ENCODE data around the gene DCAF4L1.

The DCAF4L1 gene

GRCh38 chr4:41981456-41981855 is at the start of gene DCAF4L1:
TSS of gene DCAF4L1 (plus strand) at chr4:41981756. CDS start at chr4:41981793, 37 bp downstream.
- ChIA-PET CTCF (no interaction called here), POLR2A (ENCODE audit: low non-redundant PET) (no interaction called here)
- no peak within 1 kb of the TSS for H3K27ac ChIP-seq
- TF ChIP-seq, protein P1, sequence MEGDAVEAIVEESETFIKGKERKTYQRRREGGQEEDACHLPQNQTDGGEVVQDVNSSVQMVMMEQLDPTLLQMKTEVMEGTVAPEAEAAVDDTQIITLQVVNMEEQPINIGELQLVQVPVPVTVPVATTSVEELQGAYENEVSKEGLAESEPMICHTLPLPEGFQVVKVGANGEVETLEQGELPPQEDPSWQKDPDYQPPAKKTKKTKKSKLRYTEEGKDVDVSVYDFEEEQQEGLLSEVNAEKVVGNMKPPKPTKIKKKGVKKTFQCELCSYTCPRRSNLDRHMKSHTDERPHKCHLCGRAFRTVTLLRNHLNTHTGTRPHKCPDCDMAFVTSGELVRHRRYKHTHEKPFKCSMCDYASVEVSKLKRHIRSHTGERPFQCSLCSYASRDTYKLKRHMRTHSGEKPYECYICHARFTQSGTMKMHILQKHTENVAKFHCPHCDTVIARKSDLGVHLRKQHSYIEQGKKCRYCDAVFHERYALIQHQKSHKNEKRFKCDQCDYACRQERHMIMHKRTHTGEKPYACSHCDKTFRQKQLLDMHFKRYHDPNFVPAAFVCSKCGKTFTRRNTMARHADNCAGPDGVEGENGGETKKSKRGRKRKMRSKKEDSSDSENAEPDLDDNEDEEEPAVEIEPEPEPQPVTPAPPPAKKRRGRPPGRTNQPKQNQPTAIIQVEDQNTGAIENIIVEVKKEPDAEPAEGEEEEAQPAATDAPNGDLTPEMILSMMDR (conservative IDR thresholded peaks at IDR 0.05; ENCODE audit: low read depth), result no peak
- no peak for DNase-seq (ENCODE audit: low spot score)

DNA sequence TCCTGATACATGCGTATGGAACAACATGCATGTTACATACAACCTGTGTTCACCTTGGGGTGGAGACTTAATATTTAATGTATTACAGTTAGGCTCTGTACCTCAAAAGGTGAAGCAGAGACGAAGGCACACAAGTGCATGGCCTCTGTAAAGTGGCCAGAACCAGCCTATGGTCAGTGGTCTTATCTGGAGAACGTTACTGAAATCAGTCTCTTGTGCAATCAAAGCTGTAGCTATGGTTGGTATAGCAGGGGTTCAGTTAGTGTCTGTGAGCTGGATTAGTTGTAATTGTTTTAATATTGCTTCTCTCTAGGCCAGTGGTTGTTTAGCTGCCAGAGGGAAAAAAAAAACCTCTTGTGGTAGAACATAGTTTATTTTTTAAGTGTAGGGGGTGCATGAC is 48.6 kb upstream of the DCAF4L1 start:
- no peak overlapping the region for H3K27ac ChIP-seq
- ChIA-PET POLR2A (ENCODE audit: low non-redundant PET) (no interaction called here), CTCF (no interaction called here)
- DNase-seq (ENCODE audit: low spot score), result no peak
- TF ChIP-seq, protein P1 (conservative IDR thresholded peaks at IDR 0.05; ENCODE audit: low read depth), result no peak

DNA sequence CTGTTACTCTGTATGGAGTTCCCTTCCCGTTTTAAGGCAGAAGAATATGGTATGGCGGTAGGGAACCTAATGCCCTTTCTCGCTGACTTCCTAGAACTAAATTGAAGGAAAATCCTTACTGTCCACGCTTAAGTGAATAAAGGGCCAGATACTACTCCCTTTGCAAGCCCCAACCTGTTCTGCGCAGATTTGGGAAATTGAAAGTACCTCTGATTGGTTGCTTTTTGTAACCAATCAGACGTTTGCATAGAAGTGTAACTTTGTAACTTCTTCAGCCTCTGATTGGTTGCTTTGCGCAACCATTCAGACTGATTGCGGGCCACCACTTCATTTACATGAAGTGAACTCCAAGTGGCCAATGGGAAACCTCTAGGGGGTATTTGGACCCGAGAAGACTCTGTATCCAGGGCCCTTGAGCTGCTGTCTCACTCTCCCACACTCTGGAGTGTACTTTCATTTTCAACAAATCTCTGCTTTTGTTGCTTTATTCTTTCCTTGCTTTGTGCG is 47.5 kb upstream of the DCAF4L1 start:
- CTCF ChIA-PET, result no interaction called here
- POLR2A ChIA-PET (ENCODE audit: low non-redundant PET), result no interaction called here
- H3K27ac ChIP-seq, result no peak overlapping the region
- DNase-seq (ENCODE audit: low spot score), result no peak
- TF ChIP-seq, protein P1 (conservative IDR thresholded peaks at IDR 0.05; ENCODE audit: low read depth), result no peak

DNA sequence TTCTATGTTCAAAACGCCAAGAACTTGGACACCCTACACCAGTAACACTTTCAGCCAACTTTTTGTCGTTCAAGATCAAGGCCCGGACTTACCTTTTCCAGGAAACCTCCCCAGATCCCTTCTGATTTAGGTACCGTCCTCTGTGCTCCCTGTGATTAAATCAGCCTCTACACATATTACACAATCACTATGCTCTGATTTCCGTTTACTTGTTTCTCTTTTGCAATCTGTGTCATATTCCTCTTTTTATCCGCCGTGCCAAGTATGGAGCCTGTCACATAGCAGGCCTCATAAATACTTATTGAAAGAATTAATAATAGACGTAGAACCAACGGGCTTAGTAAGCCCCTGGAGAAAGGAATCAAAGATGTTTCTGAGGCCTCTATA is 47.0 kb upstream of the DCAF4L1 start:
- TF ChIP-seq, protein P1 (conservative IDR thresholded peaks at IDR 0.05; ENCODE audit: low read depth), result no peak
- no peak overlapping the region for H3K27ac ChIP-seq
- no peak for DNase-seq (ENCODE audit: low spot score)
- CTCF ChIA-PET, result interaction anchor here (0.6 kb wide), 1 partner anchor 9 kb away, joined by 3 read pairs; no protein-coding TSS in a partner anchor
- POLR2A ChIA-PET (ENCODE audit: low non-redundant PET), result no interaction called here

DNA sequence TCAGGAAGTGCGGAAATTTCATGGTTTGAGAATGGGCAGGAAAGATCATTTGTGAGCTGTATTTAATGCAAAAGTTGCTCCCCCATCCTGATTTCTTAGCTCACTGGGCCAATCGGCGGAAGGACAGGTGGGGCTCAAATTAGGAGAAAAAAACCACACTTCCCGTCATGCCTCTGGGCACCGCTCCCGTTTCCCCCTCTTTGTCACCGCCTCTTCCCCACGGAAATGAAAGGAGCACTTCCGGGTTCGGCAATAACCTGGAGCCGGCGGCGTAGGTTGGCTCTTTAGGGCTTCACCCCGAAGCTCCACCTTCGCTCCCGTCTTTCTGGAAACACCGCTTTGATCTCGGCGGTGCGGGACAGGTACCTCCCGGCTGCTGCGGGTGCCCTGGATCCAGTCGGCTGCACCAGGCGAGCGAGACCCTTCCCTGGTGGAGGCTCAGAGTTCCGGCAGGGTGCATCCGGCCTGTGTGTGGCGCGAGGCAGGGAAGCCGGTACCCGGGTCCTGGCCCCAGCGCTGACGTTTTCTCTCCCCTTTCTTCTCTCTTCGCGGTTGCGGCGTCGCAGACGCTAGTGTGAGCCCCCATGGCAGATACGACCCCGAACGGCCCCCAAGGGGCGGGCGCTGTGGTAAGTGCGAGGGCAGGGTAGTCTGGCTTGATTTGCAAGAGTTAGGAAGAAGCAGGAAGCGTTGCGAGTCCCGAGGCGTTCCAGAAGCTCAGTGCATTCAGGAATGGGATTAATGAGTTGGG is 46.5 kb upstream of the DCAF4L1 start, which contains the start of gene TMEM33:
Gene TMEM33 (plus strand): TSS at position 529 of the 751 bp plus-strand sequence. CDS start 56 bp downstream, at position 585.
- H3K27ac ChIP-seq, result peak within 1 kb of the TSS; percentile 86
- DNase-seq (ENCODE audit: low spot score), result peak; percentile 88
- CTCF ChIA-PET, result interaction anchor here (0.6 kb wide), 2 partner anchors 10 to 491 kb away, joined by 3 to 8 read pairs; no protein-coding TSS in a partner anchor
- POLR2A ChIA-PET (ENCODE audit: low non-redundant PET), result no interaction called here
- TF ChIP-seq, protein P1 (conservative IDR thresholded peaks at IDR 0.05; ENCODE audit: low read depth), result no peak

DNA sequence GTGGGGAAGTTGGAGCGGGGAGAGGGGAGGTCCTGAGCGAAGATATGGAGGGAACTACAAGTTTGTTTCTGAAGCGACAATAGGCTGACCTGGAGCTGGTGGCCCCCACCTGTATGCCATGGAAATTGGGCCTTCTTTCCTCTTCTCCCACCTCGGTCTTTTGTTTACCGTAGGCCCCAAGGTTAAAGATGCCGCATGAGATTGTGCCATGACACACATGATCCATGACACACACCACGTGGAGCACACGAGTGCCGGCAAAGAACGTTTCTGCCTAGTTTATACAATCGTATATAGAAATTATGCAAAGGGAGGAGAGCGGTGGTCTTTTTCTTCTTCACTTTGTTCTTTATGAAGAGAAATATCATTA is 45.9 kb upstream of the DCAF4L1 start:
- POLR2A ChIA-PET (ENCODE audit: low non-redundant PET), result no interaction called here
- peak; percentile 23 for DNase-seq (ENCODE audit: low spot score)
- CTCF ChIA-PET, result interaction anchor here (0.6 kb wide), 1 partner anchor 491 kb away, joined by 8 read pairs; no protein-coding TSS in a partner anchor
- peak overlapping the region; percentile 86 for H3K27ac ChIP-seq
- TF ChIP-seq, protein P1 (conservative IDR thresholded peaks at IDR 0.05; ENCODE audit: low read depth), result no peak

Measured in RWPE1 (cell line).